GM20000 (cell line): Measurements from ENCODE around the gene XYLB.
A peak's percentile ranks its signal among the peaks of the same experiment; 100 is the strongest.
"Not testable (repeated sequence)": the region's sequence is repeated elsewhere in the genome, so short reads cannot be mapped to it uniquely, and the experiment has no call there.

Experiments
- DNase-seq: peaks from one replicate; pipeline ENCODE4 v3.0.0; 2012; ENCODE audit warnings: low spot score
- TF ChIP-seq, protein P1 (sequence below): IDR thresholded peaks from 2 replicates; pipeline ENCODE4 v1.5.1; 2012; ENCODE audit warnings: mild to moderate bottlenecking, control low read depth; ENCODE audit errors: extremely low read depth, missing control alignments

The XYLB gene

DNA sequence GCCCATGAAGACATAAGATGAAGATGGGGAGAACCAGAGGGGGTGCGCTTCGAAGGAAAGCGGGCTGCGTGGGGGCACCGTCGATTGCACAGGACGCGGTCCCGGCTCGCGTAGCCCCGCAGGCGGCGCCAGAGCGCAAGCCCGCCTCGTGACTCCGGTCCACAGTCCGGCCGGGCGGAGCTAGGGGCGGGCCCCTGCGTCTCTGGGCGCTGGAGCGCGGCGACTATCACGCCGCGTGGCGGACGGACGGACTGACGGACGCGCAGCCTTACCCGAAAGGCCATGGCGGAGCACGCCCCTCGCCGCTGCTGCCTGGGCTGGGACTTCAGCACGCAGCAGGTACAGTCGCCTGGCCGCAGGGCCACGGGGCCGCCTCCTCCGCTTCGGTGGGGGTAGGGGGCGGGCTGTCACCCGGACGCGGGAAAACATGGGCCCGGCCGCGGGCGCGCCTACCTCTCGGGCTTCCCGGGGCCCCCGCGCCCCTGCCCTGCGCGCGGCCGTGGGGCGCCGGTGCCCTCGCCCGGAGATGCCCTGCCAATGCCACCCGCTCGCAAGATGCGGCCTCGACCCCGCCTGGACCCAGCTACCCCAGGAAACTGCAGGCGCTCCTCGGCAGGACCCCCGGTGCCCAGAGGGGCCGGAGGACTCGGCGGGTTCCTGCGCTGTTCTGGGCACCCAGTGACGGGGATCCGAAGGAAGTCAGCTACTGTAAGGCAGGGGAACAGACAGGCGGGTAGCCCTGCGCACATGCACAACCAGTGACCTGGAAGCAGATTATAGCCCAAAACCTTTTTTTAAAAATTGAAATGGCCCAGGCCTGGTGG is at the start of gene XYLB:
Gene XYLB, plus strand, starts transcription at position 199 of the 824 bp plus-strand sequence. Its CDS starts 84 bp downstream, at position 283.
- DNase-seq = peak; percentile 94
- TF ChIP-seq, protein P1, sequence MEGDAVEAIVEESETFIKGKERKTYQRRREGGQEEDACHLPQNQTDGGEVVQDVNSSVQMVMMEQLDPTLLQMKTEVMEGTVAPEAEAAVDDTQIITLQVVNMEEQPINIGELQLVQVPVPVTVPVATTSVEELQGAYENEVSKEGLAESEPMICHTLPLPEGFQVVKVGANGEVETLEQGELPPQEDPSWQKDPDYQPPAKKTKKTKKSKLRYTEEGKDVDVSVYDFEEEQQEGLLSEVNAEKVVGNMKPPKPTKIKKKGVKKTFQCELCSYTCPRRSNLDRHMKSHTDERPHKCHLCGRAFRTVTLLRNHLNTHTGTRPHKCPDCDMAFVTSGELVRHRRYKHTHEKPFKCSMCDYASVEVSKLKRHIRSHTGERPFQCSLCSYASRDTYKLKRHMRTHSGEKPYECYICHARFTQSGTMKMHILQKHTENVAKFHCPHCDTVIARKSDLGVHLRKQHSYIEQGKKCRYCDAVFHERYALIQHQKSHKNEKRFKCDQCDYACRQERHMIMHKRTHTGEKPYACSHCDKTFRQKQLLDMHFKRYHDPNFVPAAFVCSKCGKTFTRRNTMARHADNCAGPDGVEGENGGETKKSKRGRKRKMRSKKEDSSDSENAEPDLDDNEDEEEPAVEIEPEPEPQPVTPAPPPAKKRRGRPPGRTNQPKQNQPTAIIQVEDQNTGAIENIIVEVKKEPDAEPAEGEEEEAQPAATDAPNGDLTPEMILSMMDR = peak; percentile 82

DNA sequence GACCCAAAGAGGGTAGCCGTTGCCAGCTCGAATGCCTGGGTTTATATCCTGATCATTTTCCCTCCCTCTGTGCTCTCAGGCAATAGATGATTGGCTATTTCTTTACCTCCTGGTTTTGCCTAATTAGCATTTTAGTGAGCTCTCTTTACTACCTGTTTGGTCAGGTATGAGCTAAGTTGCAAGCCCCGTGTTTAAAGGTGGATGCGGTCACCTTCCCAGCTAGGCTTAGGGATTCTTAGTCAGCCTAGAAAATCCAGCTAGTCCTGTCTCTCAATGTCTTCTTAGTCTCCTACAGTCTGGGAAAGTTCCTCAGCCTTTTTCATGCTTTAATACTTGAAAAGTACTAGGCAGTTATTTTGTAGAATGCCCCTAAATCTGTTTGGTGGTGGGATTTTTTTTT is 49.5 kb upstream of the XYLB start:
- not testable (repeated sequence) for DNase-seq

DNA sequence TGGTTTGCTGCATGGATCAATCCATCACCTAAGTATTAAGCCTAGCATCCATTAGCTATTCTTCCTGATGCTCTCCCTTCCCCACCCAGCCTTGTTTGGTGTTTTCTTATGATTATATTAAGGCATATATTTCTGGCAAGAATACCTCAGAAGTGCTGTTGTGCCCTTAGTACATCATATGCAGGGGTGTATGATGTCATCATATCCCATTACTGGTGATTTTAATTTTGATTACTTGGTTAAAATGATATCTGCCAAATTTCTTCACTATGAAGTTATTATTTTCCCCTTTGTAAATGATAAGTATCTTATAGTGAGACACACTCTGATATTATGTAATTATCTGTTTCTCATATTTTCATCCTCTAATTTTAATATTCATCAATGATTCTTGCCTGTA is 49.0 kb upstream of the XYLB start:
- DNase-seq = no peak
- TF ChIP-seq, protein P1 = no peak

DNA sequence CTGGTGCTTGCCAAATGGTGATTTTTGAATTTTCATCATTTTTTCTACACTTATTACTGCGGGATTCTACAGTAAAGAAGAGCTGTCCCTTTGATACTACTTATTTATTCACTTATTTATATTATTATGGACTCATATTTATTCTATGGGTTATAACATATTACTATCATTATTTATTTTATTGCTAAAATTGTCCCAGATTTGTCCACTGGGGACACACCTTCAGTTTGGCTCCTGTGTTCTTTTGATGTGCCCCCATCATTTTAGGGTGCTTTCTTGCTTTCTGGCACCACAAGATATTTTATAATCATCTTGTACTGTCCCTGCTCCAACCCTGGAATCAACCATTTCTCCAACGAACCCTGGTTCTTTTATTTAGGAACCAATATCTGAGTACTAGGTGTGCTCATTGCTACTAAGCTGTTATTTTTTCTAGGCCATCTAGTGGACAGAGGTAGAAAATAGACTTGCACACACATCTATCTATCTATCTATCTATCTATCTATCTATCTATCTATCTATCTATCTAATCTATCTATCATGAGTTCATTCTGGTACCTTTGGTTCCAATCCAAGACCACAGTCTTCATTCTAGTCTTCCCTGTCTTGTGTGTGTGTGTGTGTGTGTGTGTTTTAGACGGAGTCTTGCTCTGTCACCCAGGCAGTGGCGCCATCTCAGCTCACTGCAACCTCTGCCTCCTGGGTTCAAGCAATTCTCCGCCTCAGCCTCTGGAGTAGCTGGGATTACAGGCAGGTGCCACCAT is 48.5 kb upstream of the XYLB start:
- no peak for DNase-seq
- TF ChIP-seq, protein P1 = peak; percentile 40

DNA sequence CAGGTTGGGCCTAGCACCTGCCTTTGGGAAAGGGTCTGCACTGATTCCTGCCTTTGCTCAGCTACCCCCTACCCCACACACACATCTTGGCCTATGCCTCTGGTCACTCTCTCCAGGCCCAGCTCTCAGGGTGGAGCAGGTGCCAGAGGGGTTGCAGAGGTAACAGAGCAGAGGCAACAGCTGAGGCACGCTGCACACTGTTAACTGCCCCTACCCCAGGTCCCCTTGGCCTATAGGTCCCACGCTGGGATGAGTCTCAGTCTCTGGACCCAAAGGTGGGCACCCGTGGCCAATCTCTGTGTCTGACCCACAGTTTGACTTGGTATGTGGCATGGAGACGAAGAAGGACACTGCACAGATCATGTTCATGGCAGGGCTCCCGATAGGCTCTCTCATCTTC is 39.6 kb upstream of the XYLB start:
- TF ChIP-seq, protein P1 = no peak
- no peak for DNase-seq

DNA sequence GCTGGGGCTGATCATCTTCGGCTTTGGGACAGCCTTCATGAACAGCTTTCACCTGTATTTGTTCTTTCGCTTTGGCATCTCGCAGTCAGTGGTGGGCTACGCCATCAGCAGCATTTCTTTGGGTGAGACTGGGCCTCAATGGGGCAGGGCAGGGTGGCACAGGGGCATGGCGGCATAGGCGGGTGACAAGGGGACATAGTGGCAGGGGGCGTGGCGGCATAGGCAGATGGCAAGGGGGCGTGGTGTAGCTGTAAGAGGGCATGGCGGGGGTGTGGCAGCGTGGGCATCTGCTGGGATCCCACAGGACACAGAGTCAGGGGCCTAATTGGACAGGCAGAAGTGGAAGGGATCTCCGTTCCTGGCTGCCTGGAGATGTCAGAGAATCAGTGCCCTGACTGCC is 39.0 kb upstream of the XYLB start:
- DNase-seq = no peak
- TF ChIP-seq, protein P1 = no peak

DNA sequence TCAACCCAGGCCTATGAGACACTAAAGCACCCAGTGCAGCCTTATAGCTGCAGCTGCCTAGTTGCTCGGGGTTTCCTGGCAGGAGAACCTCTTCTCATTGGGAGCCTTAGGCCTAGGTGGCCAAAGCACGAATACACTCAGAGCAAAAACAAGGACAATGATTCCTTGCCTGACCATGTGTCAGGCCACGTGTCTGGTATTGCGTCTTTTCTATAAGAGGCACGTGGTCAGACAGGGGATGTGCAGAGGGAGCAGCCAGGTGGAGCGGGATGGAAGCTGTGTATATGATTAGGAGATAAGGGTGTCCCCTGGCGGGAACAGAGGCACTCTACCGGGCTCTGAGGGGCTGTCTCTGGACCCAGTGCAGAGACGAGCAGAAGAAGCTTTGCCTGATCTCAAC is 38.1 kb upstream of the XYLB start:
- DNase-seq = no peak
- TF ChIP-seq, protein P1 = no peak
